ENCODE data around the gene CTAG2. TPM values are rescaled to one million over a fixed set of nuclear protein-coding genes. Genes with fewer than 3 reads are reported as not detected.

Gene CTAG2
- total RNA-seq, 2 experiments from 2014 or later: not detected

- DNase-seq (ENCODE audit: low spot score): no peak
- Histone ChIP-seq H2AFZ (ENCODE audit: low read length) (no peak overlapping the region), H3K4me2 (ENCODE audit: low read length) (no peak overlapping the region), H3K4me3 (ENCODE audit: low read depth, low read length, poor library complexity, severe bottlenecking) (no peak overlapping the region), H3K27ac (ENCODE audit: low read depth, low read length, poor library complexity, severe bottlenecking) (no peak overlapping the region), H4K20me1 (ENCODE audit: insufficient read depth, low read length) (no peaks in the 10 kb centered on the region), H3K36me3 (ENCODE audit: insufficient read depth, low read length) (no peaks in the 10 kb centered on the region), H3K9me3 (ENCODE audit: low read length) (no peaks in the 10 kb centered on the region), H3K9me2 (ENCODE audit: insufficient read depth, low read length) (no peaks in the 10 kb centered on the region), H3K79me2 (ENCODE audit: insufficient read depth, low read depth, low read length) (no peaks in the 10 kb centered on the region), H3K4me1 (ENCODE audit: insufficient read depth, low read length, poor library complexity, severe bottlenecking) (peaks cover 8% of the 10 kb centered on the region)
- TF ChIP-seq EZH2phosphoT487 (IDR thresholded peaks at IDR 0.05; ENCODE audit: borderline replicate concordance, low read depth, low read length) (no peak), CTCF (conservative IDR thresholded peaks at IDR 0.05; ENCODE audit: low read length) (no peak)
- CTCF ChIA-PET (ENCODE audit: unreplicated experiment): no interaction called here
- BruUV-seq (replicated peaks): no TSS peak
- POLR2A ChIA-PET: no interaction called here
- intact Hi-C loops (cut with micrococcal nuclease; ENCODE audit: unreplicated experiment): no loop called here
Measured at GRCh38 chrX:154657226-154657805, 3.9 kb upstream of the CTAG2 start.

- Histone ChIP-seq H3K9me2 (ENCODE audit: insufficient read depth, low read length) (no peaks in the 10 kb centered on the region), H3K4me3 (ENCODE audit: low read depth, low read length, poor library complexity, severe bottlenecking) (no peak overlapping the region), H3K9me3 (ENCODE audit: low read length) (no peaks in the 10 kb centered on the region), H3K27ac (ENCODE audit: low read depth, low read length, poor library complexity, severe bottlenecking) (no peak overlapping the region), H3K36me3 (ENCODE audit: insufficient read depth, low read length) (no peaks in the 10 kb centered on the region), H3K4me1 (ENCODE audit: insufficient read depth, low read length, poor library complexity, severe bottlenecking) (no peaks in the 10 kb centered on the region), H2AFZ (ENCODE audit: low read length) (no peak overlapping the region), H4K20me1 (ENCODE audit: insufficient read depth, low read length) (no peaks in the 10 kb centered on the region), H3K4me2 (ENCODE audit: low read length) (no peak overlapping the region), H3K79me2 (ENCODE audit: insufficient read depth, low read depth, low read length) (no peaks in the 10 kb centered on the region)
- no TSS peak for BruUV-seq (replicated peaks)
- ChIA-PET CTCF (ENCODE audit: unreplicated experiment) (no interaction called here), POLR2A (interaction anchor here (0.8 kb wide), 1 partner anchor 408 kb away, joined by 3 read pairs; no protein-coding TSS in a partner anchor)
- no peak for DNase-seq (ENCODE audit: low spot score)
- no peak for TF ChIP-seq EZH2phosphoT487 (IDR thresholded peaks at IDR 0.05; ENCODE audit: borderline replicate concordance, low read depth, low read length)
- no peak for TF ChIP-seq CTCF (conservative IDR thresholded peaks at IDR 0.05; ENCODE audit: low read length)
- intact Hi-C loops (cut with micrococcal nuclease; ENCODE audit: unreplicated experiment): no loop called here
Measured at GRCh38 chrX:154655786-154656185, 2.4 kb upstream of the CTAG2 start.

GRCh38 chrX:154655346-154655745 lies 2.0 kb upstream of the CTAG2 start:
- intact Hi-C loops (cut with micrococcal nuclease; ENCODE audit: unreplicated experiment): no loop called here
- DNase-seq (ENCODE audit: low spot score): no peak
- Histone ChIP-seq H3K9me2 (ENCODE audit: insufficient read depth, low read length) (no peaks in the 10 kb centered on the region), H3K27ac (ENCODE audit: low read depth, low read length, poor library complexity, severe bottlenecking) (no peak overlapping the region), H3K4me2 (ENCODE audit: low read length) (no peak overlapping the region), H3K79me2 (ENCODE audit: insufficient read depth, low read depth, low read length) (no peaks in the 10 kb centered on the region), H3K36me3 (ENCODE audit: insufficient read depth, low read length) (no peaks in the 10 kb centered on the region), H3K4me3 (ENCODE audit: low read depth, low read length, poor library complexity, severe bottlenecking) (no peak overlapping the region), H2AFZ (ENCODE audit: low read length) (no peak overlapping the region), H3K4me1 (ENCODE audit: insufficient read depth, low read length, poor library complexity, severe bottlenecking) (no peaks in the 10 kb centered on the region), H3K9me3 (ENCODE audit: low read length) (no peaks in the 10 kb centered on the region), H4K20me1 (ENCODE audit: insufficient read depth, low read length) (no peaks in the 10 kb centered on the region)
- no peak for TF ChIP-seq CTCF (conservative IDR thresholded peaks at IDR 0.05; ENCODE audit: low read length)
- TF ChIP-seq EZH2phosphoT487 (IDR thresholded peaks at IDR 0.05; ENCODE audit: borderline replicate concordance, low read depth, low read length): no peak
- POLR2A ChIA-PET: interaction anchor here (0.8 kb wide), 1 partner anchor 408 kb away, joined by 3 read pairs; no protein-coding TSS in a partner anchor
- BruUV-seq (replicated peaks): no TSS peak
- CTCF ChIA-PET (ENCODE audit: unreplicated experiment): no interaction called here
